Upper lobe of right lung (tissue), 1 donor: ENCODE data around the gene HOXA7. TPM values are rescaled to one million over a fixed set of nuclear protein-coding genes. Genes with fewer than 3 reads are reported as not detected.
A peak's percentile ranks its signal among the peaks of the same experiment; 100 is the strongest.

Experiments
- ATAC-seq: fragments of 200-7000 bp; cut with Tn5 transposase; one replicate; pipeline ENCODE4 v1.9.1; 2020; ENCODE audit warnings: mild to moderate bottlenecking, moderate library complexity
- DNase-seq: peaks from one replicate; pipeline ENCODE4 v3.0.0-alpha.2; 2020
- H3K27ac ChIP-seq: fragments of 200-600 bp; one replicate; pipeline ENCODE4 v1.8.0; 2022
- H3K27me3 ChIP-seq: fragments of 200-600 bp; one replicate; pipeline ENCODE4 v1.8.0; 2022; ENCODE audit warnings: mild to moderate bottlenecking
- H3K36me3 ChIP-seq: fragments of 200-600 bp; one replicate; pipeline ENCODE4 v1.8.0; 2022
- H3K4me1 ChIP-seq: fragments of 200-600 bp; one replicate; pipeline ENCODE4 v1.8.0; 2022
- H3K4me3 ChIP-seq: fragments of 200-600 bp; one replicate; pipeline ENCODE4 v1.8.0; 2022; ENCODE audit warnings: mild to moderate bottlenecking
- H3K9me3 ChIP-seq: fragments of 200-600 bp; one replicate; pipeline ENCODE4 v1.8.0; 2022
- CTCF ChIP-seq: fragments of 200-600 bp; IDR thresholded peaks from one replicate; pipeline ENCODE4 v1.8.0; 2022; ENCODE audit warnings: antibody characterized with exemption
- intact Hi-C: fragments of 100-400 bp; cut with DNase I; formaldehyde crosslinking; loops from one replicate; pipeline ENCODE4 v1.11.0; 2022
- total RNA-seq: library from RNA; stranded (reverse); fragmentation: NEBNext Ultra II Directional; extraction: Animal tissue kit (Norgen Biotek cat#: 25700); gene quantifications from one replicate; pipeline ENCODE4 v1.2.1, GENCODE V29; 2021
- donor health status: DM: no; HTN: yes; CAD: no; lungs with severe emphysema.

HOXA7 gene
- total RNA-seq, 1 donor from 2014 or later, result 2.9 TPM

- Histone ChIP-seq H3K27me3 (peaks cover 94% of the 10 kb centered on the region), H3K4me1 (peaks cover 30% of the 10 kb centered on the region), H3K4me3 (peak overlapping the region; percentile 55), H3K36me3 (no peaks in the 10 kb centered on the region), H3K27ac (peak overlapping the region; percentile 79), H3K9me3 (no peaks in the 10 kb centered on the region)
- DNase-seq (peak; percentile 61), ATAC-seq (no peak)
- intact Hi-C loops, result loop anchor here (5.0 kb wide), 1 partner anchor 784 kb away; no protein-coding TSS in a partner anchor
- no peak for TF ChIP-seq CTCF
Measured at GRCh38 chr7:27155816-27156507, 513 bp downstream of the HOXA7 start.

DNA sequence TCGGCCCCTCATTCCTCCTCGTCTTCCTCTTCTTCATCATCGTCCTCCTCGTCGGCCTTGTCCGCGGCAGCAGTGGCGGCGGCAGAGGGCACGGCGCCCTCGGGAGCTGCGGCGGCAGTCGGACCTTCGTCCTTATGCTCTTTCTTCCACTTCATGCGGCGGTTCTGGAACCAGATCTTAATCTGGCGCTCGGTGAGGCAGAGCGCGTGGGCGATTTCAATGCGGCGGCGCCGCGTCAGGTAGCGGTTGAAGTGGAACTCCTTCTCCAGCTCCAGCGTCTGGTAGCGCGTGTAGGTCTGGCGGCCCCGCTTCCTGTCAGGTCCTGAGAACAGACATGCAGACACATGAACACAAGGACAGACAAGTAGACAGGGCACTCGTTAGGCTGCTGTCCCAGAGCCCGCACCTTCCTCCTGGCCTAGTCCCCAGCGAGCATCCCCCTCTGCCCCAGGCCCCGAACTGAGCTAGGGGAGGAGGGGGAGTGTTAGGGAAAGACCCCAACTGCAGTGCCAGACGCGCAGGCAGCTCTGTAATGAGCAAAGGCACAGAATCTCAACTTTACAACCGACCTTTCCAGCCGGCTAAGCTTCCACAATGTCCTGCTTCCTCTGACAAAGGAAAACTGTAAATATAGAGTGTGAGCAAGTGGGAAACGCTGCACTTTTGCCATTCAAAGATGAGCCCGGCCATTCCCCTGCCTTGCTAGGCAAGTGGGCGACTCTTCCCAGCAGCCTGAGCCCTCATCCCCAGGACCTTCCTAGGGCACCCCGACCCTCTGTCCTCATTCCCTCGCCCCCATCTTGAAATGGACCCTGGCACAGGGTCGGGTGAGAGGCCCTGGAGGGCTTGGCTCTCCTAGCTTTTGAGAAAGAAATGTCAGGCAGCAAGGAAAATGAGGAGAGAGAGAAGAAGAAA lies 1.3 kb downstream of the HOXA7 start:
- ATAC-seq, result no peak
- TF ChIP-seq CTCF, result no peak
- Histone ChIP-seq H3K9me3 (no peaks in the 10 kb centered on the region), H3K4me1 (peaks cover 30% of the 10 kb centered on the region), H3K4me3 (peak overlapping the region; percentile 55), H3K36me3 (no peaks in the 10 kb centered on the region), H3K27me3 (peaks cover 93% of the 10 kb centered on the region), H3K27ac (peak overlapping the region; percentile 79)
- intact Hi-C loops, result loop anchor here (5.0 kb wide), 1 partner anchor 783 kb away; no protein-coding TSS in a partner anchor
- DNase-seq, result peak; percentile 63

DNA sequence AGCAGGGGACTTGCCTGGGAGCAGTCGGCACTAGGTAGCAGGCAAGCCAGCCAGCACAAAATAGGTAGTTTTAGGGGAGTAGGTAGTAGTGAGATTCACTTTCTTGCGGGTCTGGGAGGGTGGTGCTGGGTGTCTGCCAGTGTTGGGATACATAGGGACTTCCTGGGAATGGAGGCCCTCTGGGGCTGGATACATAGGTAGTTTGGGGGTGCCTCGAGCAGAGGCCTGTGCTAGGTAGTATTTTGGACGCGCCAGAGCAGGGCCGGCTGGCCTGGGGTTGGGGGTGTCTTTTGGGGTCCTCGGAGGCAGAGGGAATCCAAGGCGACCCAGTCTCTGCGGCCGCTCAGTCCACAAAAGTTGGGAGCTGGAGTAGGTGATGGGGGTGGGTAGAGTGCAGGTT lies 2.1 kb downstream of the HOXA7 start:
- Histone ChIP-seq H3K27me3 (peaks cover 91% of the 10 kb centered on the region), H3K9me3 (no peaks in the 10 kb centered on the region), H3K4me1 (peaks cover 27% of the 10 kb centered on the region), H3K36me3 (no peaks in the 10 kb centered on the region), H3K27ac (no peak overlapping the region), H3K4me3 (no peak overlapping the region)
- TF ChIP-seq CTCF, result no peak
- intact Hi-C loops, result no loop called here
- DNase-seq (no peak), ATAC-seq (no peak)

DNA sequence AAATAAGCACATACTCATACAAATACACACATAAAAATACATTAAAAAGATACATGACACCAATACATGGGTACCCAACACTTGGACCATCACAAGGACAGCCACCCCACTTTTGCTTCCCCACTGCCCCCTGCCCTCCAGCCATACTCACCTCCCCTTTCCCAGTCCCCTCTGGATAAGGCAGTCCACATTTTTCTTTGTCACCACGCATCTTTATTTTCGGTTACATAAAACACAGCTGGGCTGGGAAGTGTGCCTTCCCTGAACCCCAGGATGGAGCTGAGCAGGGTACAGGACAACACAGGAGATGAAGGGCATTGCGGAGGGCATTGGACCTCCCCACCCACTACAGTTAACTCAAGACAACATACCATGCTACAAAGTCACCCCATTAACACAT lies 2.9 kb downstream of the HOXA7 start:
- Histone ChIP-seq H3K9me3 (no peaks in the 10 kb centered on the region), H3K27me3 (peaks cover 93% of the 10 kb centered on the region), H3K27ac (no peak overlapping the region), H3K36me3 (no peaks in the 10 kb centered on the region), H3K4me1 (peaks cover 27% of the 10 kb centered on the region), H3K4me3 (no peak overlapping the region)
- TF ChIP-seq CTCF, result no peak
- DNase-seq, result no peak
- intact Hi-C loops, result no loop called here
- ATAC-seq, result no peak

DNA sequence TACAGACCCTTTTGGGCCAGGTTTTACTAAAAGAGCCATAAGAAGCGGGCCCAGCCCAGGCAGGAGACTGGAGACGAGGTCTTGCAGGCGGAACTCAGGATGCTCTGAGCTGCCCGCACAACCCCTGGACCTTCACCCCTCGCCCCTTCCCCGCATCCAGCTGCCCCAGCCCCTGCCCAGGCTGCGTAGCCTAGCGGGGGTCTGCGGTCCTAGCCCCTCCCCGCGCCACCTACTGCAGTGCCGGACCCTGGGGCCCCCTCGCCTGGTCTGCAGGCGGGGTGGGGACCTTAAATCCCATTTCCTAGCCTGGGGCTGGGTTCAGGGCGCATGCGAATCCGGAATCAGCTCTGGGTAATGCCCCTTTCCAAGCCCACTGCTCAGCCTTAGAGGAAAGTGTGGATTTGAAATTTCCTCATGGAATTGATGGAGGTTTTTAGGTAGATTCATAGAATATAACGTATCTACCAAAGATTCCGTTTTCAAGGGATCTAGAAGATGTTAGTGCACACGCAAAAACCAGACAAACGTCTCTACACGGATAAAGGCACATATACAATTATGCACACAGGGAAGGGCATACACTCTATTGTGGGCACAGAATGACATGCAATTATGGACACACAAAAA lies 3.5 kb downstream of the HOXA7 start:
- ATAC-seq (no peak), DNase-seq (no peak)
- no peaks in the 10 kb centered on the region for H3K9me3 ChIP-seq
- peaks cover 31% of the 10 kb centered on the region for H3K4me1 ChIP-seq
- peak overlapping the region; percentile 88 for H3K27ac ChIP-seq
- peak overlapping the region; percentile 70 for H3K4me3 ChIP-seq
- TF ChIP-seq CTCF, result no peak
- H3K36me3 ChIP-seq, result no peaks in the 10 kb centered on the region
- peaks cover 93% of the 10 kb centered on the region for H3K27me3 ChIP-seq
- intact Hi-C loops, result no loop called here
